A549 (cell line): Measurements from ENCODE around the gene CPNE4. TPM values are rescaled to one million over a fixed set of nuclear protein-coding genes. Genes with fewer than 3 reads are reported as not detected.

Source experiments
- ATAC-seq, 2 experiments: fragments of 200-7000 bp in 1 of 2; fragments of >200 bp in 1 of 2; cut with Nextera tagmentation in 1 of 2; cut with Tn5 transposase in 1 of 2; 3 replicates each; pipeline versions ENCODE4 v1.8.0 to v1.9.1; 2018 to 2020; ENCODE audit warnings: mild to moderate bottlenecking in 1 of 2, moderate library complexity in 1 of 2
- CTCF ChIA-PET: fragments of 300-600 bp; sonication (Branson Sonifier 250); formaldehyde crosslinking; extraction: SDS; loops from one replicate; lab custom pipeline; 2021; ENCODE audit warnings: antibody characterized with exemption, inconsistent platforms; lab: Yijun Ruan, JAX
- POLR2A ChIA-PET: fragments of 350-600 bp; formaldehyde crosslinking; extraction: SDS; loops from one replicate; lab custom pipeline; 2021; ENCODE audit warnings: antibody characterized with exemption, inconsistent platforms; lab: Yijun Ruan, JAX
- DNase-seq, 2 experiments: peaks; one replicate each; pipeline versions ENCODE4 v3.0.0 to v3.0.0-alpha.2; 2011 to 2016; ENCODE audit warnings: low read depth in 1 of 2, low spot score in 1 of 2
- FAIRE-seq: peaks from 2 replicates; lab custom pipeline; 2011; peaks lifted over from hg19 to GRCh38; lab: Jason Lieb, UNC
- H3K27ac ChIP-seq, 2 experiments: fragments of >200 bp; sonication (Bioruptor Twin); formaldehyde crosslinking; 3 replicates each; pipeline ENCODE4 v1.5.1; 2016 to 2017
- H3K4me1 ChIP-seq: fragments of >200 bp; sonication (Bioruptor Twin); formaldehyde crosslinking; 3 replicates; pipeline ENCODE4 v1.6.1; 2016
- H3K4me2 ChIP-seq: fragments of >200 bp; sonication (Bioruptor Twin); formaldehyde crosslinking; 3 replicates; pipeline ENCODE4 v1.6.1; 2016
- H3K4me3 ChIP-seq: fragments of >200 bp; sonication (Bioruptor Twin); formaldehyde crosslinking; 3 replicates; pipeline ENCODE4 v1.5.1; 2016
- H3K9me3 ChIP-seq: fragments of >200 bp; sonication (Bioruptor Twin); formaldehyde crosslinking; 3 replicates; pipeline ENCODE4 v1.6.1; 2016
- CHD2 ChIP-seq: fragments of 150-350 bp; IDR thresholded peaks from 2 replicates; pipeline ENCODE4 v1.6.1; 2014; ENCODE audit warnings: low read length; ENCODE audit not compliant: partially characterized antibody
- EHMT2 ChIP-seq: fragments of 200-600 bp; sonication (generic); IDR thresholded peaks from 2 replicates; pipeline ENCODE4 v1.6.1; 2016; ENCODE audit warnings: antibody characterized with exemption, low read depth, mild to moderate bottlenecking, moderate library complexity
- FOSB ChIP-seq: fragments of 250-450 bp; sonication (Bioruptor Pico); IDR thresholded peaks from 2 replicates; pipeline ENCODE4 v1.5.0; 2020; ENCODE audit warnings: mild to moderate bottlenecking, moderate library complexity
- FOXS1 ChIP-seq: fragments of 250-450 bp; sonication (Bioruptor Pico); IDR thresholded peaks from 2 replicates; pipeline ENCODE4 v1.5.0; 2020; ENCODE audit warnings: mild to moderate bottlenecking, moderate library complexity
- HDAC2 ChIP-seq: fragments of 200-600 bp; sonication (generic); IDR thresholded peaks from 2 replicates; pipeline ENCODE4 v1.6.1; 2016
- HOXB13 ChIP-seq: fragments of 250-450 bp; sonication (Bioruptor Pico); IDR thresholded peaks from 2 replicates; pipeline ENCODE4 v1.5.0; 2020; ENCODE audit warnings: low read depth, mild to moderate bottlenecking, moderate library complexity
- JUNB ChIP-seq: fragments of >200 bp; sonication (Bioruptor Twin); formaldehyde crosslinking; IDR thresholded peaks from 2 replicates; pipeline ENCODE4 v1.6.1; 2016
- KDM1A ChIP-seq: fragments of 200-600 bp; sonication (generic); IDR thresholded peaks from 2 replicates; pipeline ENCODE4 v1.6.1; 2016; ENCODE audit warnings: low read depth, mild to moderate bottlenecking
- KDM5A ChIP-seq: fragments of 200-600 bp; sonication (generic); IDR thresholded peaks from 2 replicates; pipeline ENCODE4 v1.6.1; 2016; ENCODE audit warnings: antibody characterized with exemption, mild to moderate bottlenecking
- MAZ ChIP-seq: fragments of 150-350 bp; IDR thresholded peaks from 2 replicates; pipeline ENCODE4 v1.6.1; 2014; ENCODE audit warnings: antibody characterized with exemption, low read depth, low read length, borderline replicate concordance
- NR3C1 ChIP-seq: fragments of >200 bp; sonication (Bioruptor Twin); formaldehyde crosslinking; IDR thresholded peaks from 3 replicates; pipeline ENCODE4 v1.6.1; 2017
- PHF8 ChIP-seq: fragments of 200-600 bp; sonication (generic); IDR thresholded peaks from 2 replicates; pipeline ENCODE4 v1.6.1; 2016; ENCODE audit warnings: low read depth, mild to moderate bottlenecking, antibody characterized with exemption, moderate library complexity, borderline replicate concordance
- RAD21 ChIP-seq, 2 experiments: fragments of >200 bp in 1 of 2; sonication (Bioruptor Twin) in 1 of 2; formaldehyde crosslinking in 1 of 2; IDR thresholded peaks in 1 of 2; conservative IDR thresholded peaks in 1 of 2; 2 replicates in 1 of 2; 3 replicates in 1 of 2; pipeline ENCODE4 v1.6.1; 2012 to 2018; ENCODE audit warnings: inconsistent platforms in 1 of 2
- RFX5 ChIP-seq: fragments of 450-650 bp; IDR thresholded peaks from 2 replicates; pipeline ENCODE4 v1.7.1; 2014; ENCODE audit warnings: antibody characterized with exemption, mild to moderate bottlenecking, moderate library complexity
- RNF2 ChIP-seq: fragments of 200-600 bp; sonication (generic); IDR thresholded peaks from 2 replicates; pipeline ENCODE4 v1.6.1; 2016; ENCODE audit warnings: low read depth, mild to moderate bottlenecking, antibody characterized with exemption, moderate library complexity, borderline replicate concordance
- SMC3 ChIP-seq: fragments of >200 bp; sonication (Bioruptor Twin); formaldehyde crosslinking; IDR thresholded peaks from 3 replicates; pipeline ENCODE4 v1.6.1; 2018; ENCODE audit warnings: inconsistent platforms
- TP53 ChIP-seq: fragments of 250-450 bp; sonication (Bioruptor Pico); IDR thresholded peaks from 2 replicates; pipeline ENCODE4 v1.5.0; 2021; ENCODE audit warnings: mild to moderate bottlenecking, moderate library complexity
- ZNF302 ChIP-seq: fragments of 250-450 bp; sonication (Bioruptor Pico); IDR thresholded peaks from 2 replicates; pipeline ENCODE4 v1.9.0; 2021; ENCODE audit warnings: inconsistent platforms, mild to moderate bottlenecking, moderate library complexity
- WGBS: methylation state at CpG from one replicate; pipeline ENCODE4 v1.1.6; 2017; ENCODE audit errors: missing lambda C conversion rate; 5-methylcytosine and 5-hydroxymethylcytosine counted together
- polyA plus RNA-seq, 4 experiments: library from polyadenylated mRNA; depleted of rRNA in 3 of 4; stranded (reverse); fragments of >200 nt; fragmentation: RNase III in 1 of 4; extraction: RNeasy Plus Mini Kit Qiagen cat#74134 plus additional on column Dnase treatment in 1 of 4; gene quantifications; 2 replicates in 3 of 4; 3 replicates in 1 of 4; pipeline ENCODE4 v1.2.3, GENCODE V29; 2011 to 2017
- TF ChIP-seq, protein P1 (sequence below): fragments of 150-350 bp; IDR thresholded peaks from 2 replicates; pipeline ENCODE4 v1.6.1; 2014; ENCODE audit warnings: low read depth, mild to moderate bottlenecking, low read length
- TF ChIP-seq, protein P2 (sequence below): fragments of 250-450 bp; sonication (Bioruptor Pico); IDR thresholded peaks from 2 replicates; pipeline ENCODE4 v1.5.0; 2021; ENCODE audit warnings: mild to moderate bottlenecking, moderate library complexity, borderline replicate concordance
- TF ChIP-seq, protein P3 (sequence below): fragments of 200-600 bp; sonication (generic); IDR thresholded peaks from 2 replicates; pipeline ENCODE4 v1.6.1; 2016; ENCODE audit warnings: antibody characterized with exemption, mild to moderate bottlenecking, moderate library complexity
- TF ChIP-seq, protein P4 (sequence below): fragments of 450-650 bp; IDR thresholded peaks from 2 replicates; pipeline ENCODE4 v1.6.1; 2014; ENCODE audit warnings: antibody characterized with exemption

Gene CPNE4
- polyA plus RNA-seq, 2 of the 4 experiments (the other 2 are of a cell fraction): 3.6 to 8.7 TPM

DNA sequence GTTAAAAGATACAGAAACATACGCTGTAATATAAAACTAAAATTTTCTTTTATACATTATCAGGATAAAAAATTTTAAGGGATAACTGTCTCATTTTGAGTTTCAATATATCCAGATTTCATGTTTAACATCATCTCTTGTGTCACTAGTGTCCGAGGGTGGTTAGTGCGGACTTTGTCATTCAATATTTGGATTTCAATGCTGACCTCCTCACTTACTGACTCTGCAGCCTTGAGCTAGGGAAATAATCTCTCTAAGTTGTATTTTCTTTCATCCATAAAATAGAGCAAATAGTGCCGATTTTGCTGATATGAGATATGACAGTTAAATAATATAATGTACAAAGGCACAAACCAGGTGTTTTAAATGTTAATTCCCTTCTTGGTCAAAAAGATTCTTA lies 203.2 kb downstream of the CPNE4 start:
- TF ChIP-seq PHF8 (no peak), ZNF302 (CRISPR knock-in tag) (no peak), RNF2 (no peak), HDAC2 (no peak), KDM5A (no peak), FOXS1 (CRISPR knock-in tag) (no peak), RFX5 (no peak), MAZ (no peak), SMC3 (no peak), EHMT2 (no peak)
- TF ChIP-seq, protein P1, sequence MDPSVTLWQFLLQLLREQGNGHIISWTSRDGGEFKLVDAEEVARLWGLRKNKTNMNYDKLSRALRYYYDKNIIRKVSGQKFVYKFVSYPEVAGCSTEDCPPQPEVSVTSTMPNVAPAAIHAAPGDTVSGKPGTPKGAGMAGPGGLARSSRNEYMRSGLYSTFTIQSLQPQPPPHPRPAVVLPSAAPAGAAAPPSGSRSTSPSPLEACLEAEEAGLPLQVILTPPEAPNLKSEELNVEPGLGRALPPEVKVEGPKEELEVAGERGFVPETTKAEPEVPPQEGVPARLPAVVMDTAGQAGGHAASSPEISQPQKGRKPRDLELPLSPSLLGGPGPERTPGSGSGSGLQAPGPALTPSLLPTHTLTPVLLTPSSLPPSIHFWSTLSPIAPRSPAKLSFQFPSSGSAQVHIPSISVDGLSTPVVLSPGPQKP: no peak
- TF ChIP-seq, protein P2, sequence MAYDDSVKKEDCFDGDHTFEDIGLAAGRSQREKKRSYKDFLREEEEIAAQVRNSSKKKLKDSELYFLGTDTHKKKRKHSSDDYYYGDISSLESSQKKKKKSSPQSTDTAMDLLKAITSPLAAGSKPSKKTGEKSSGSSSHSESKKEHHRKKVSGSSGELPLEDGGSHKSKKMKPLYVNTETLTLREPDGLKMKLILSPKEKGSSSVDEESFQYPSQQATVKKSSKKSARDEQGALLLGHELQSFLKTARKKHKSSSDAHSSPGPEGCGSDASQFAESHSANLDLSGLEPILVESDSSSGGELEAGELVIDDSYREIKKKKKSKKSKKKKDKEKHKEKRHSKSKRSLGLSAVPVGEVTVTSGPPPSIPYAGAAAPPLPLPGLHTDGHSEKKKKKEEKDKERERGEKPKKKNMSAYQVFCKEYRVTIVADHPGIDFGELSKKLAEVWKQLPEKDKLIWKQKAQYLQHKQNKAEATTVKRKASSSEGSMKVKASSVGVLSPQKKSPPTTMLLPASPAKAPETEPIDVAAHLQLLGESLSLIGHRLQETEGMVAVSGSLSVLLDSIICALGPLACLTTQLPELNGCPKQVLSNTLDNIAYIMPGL: no peak
- WGBS: 80% methylated on average over 4 of the region's 4 CpGs
- ATAC-seq: no peak

DNA sequence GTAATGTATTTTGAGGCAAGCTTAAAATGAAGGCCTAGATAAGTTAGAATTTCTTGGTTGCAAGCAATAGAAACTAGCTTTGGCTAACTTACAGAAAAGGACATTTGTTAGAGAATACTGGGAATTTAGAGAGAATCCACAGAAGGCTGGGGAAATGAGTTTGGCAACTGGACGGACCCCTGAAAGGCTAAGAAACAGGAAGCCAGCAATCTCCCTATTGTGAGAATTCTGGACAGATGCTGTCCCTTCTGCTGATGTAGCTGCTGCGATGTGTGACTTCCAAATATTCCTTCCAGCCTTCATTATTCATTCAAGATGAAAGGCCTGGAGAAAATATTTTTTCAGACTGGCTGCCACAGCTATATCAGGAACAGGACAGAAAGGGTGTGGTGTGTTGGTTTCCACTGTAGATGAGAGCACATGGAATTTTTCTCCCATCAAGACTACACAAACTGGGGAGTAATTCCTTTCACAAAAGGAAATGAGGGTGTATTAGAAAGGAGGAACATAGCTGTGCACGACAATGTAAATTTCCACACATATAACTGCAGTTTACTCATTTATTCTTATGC lies 213.5 kb downstream of the CPNE4 start:
- FAIRE-seq (no peak), ATAC-seq (no peak), DNase-seq (no peak)
- TF ChIP-seq, protein P1: no peak
- no peak for TF ChIP-seq EHMT2
- TF ChIP-seq RAD21 (conservative IDR thresholded peaks at IDR 0.05 in 1 of 2, IDR thresholded peaks at IDR 0.05 in 1 of 2): no peak
- no peak for TF ChIP-seq NR3C1
- no peak overlapping the region for H3K4me2 ChIP-seq
- H3K27ac ChIP-seq: no peak overlapping the region
- POLR2A ChIA-PET: no interaction called here
- CTCF ChIA-PET: no interaction called here
- no peak overlapping the region for H3K4me3 ChIP-seq
- no peaks in the 10 kb centered on the region for H3K4me1 ChIP-seq
- no peaks in the 10 kb centered on the region for H3K9me3 ChIP-seq
- 75% methylated on average over 3 of the region's 3 CpGs for WGBS

More for the DNA sequence above, 203.2 kb downstream of the CPNE4 start:
- FAIRE-seq: no peak
- no peak for DNase-seq
- no peak overlapping the region for H3K27ac ChIP-seq
- ChIA-PET POLR2A (no interaction called here), CTCF (no interaction called here)
- no peak overlapping the region for H3K4me3 ChIP-seq
- H3K9me3 ChIP-seq: no peaks in the 10 kb centered on the region
- H3K4me2 ChIP-seq: no peak overlapping the region
- H3K4me1 ChIP-seq: no peaks in the 10 kb centered on the region

DNA sequence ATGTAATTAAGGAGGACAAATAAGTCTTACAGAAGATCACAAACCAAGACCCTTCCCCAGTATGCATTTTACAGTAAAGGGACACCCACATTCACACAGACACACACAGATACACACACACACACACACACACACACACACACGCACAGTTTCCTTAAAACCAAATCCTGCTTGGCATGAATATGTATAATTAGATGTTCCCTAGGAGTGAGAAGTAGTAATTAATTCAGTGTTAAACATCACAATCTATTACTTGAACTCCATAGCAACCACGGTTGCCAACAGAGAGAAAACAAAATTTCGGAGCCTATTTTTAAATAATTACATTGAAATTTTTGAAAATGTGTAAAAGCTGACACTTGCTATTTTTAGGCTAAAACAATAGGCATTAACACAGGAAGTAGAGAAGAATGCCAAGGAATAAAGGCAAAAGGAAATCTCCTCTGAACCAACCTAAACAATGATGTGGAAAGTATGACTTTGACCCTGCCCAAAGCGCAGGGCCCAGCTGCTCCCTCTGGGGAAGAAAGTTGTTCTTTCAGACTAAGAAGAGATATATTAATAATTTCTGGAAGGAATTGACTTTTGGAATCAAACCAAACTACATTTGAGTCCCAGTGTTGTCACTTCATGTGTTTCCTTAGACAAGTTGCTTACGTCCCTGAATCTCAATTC lies 215.3 kb downstream of the CPNE4 start:
- Histone ChIP-seq H3K4me1 (no peaks in the 10 kb centered on the region), H3K9me3 (no peaks in the 10 kb centered on the region), H3K4me3 (no peak overlapping the region), H3K4me2 (no peak overlapping the region), H3K27ac (no peak overlapping the region)
- WGBS: 82% methylated on average over 5 of the region's 5 CpGs
- no peak for FAIRE-seq
- DNase-seq: no peak
- POLR2A ChIA-PET: no interaction called here
- no peak for ATAC-seq
- CTCF ChIA-PET: no interaction called here
- TF ChIP-seq TP53: no peak
- no peak for TF ChIP-seq KDM1A
- TF ChIP-seq HOXB13: no peak
- TF ChIP-seq FOSB (CRISPR knock-in tag): no peak
- TF ChIP-seq, protein P1: no peak
- TF ChIP-seq, protein P3, sequence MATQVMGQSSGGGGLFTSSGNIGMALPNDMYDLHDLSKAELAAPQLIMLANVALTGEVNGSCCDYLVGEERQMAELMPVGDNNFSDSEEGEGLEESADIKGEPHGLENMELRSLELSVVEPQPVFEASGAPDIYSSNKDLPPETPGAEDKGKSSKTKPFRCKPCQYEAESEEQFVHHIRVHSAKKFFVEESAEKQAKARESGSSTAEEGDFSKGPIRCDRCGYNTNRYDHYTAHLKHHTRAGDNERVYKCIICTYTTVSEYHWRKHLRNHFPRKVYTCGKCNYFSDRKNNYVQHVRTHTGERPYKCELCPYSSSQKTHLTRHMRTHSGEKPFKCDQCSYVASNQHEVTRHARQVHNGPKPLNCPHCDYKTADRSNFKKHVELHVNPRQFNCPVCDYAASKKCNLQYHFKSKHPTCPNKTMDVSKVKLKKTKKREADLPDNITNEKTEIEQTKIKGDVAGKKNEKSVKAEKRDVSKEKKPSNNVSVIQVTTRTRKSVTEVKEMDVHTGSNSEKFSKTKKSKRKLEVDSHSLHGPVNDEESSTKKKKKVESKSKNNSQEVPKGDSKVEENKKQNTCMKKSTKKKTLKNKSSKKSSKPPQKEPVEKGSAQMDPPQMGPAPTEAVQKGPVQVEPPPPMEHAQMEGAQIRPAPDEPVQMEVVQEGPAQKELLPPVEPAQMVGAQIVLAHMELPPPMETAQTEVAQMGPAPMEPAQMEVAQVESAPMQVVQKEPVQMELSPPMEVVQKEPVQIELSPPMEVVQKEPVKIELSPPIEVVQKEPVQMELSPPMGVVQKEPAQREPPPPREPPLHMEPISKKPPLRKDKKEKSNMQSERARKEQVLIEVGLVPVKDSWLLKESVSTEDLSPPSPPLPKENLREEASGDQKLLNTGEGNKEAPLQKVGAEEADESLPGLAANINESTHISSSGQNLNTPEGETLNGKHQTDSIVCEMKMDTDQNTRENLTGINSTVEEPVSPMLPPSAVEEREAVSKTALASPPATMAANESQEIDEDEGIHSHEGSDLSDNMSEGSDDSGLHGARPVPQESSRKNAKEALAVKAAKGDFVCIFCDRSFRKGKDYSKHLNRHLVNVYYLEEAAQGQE: no peak
- TF ChIP-seq, protein P4, sequence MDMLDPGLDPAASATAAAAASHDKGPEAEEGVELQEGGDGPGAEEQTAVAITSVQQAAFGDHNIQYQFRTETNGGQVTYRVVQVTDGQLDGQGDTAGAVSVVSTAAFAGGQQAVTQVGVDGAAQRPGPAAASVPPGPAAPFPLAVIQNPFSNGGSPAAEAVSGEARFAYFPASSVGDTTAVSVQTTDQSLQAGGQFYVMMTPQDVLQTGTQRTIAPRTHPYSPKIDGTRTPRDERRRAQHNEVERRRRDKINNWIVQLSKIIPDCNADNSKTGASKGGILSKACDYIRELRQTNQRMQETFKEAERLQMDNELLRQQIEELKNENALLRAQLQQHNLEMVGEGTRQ: no peak
- no peak for TF ChIP-seq CHD2
- no peak for TF ChIP-seq JUNB
